MCF 10A (cell line): ENCODE results near the gene DNASE1L1. TPM values are rescaled to one million over a fixed set of nuclear protein-coding genes. Genes with fewer than 3 reads are reported as not detected.
"Not testable (repeated sequence)": the region's sequence is repeated elsewhere in the genome, so short reads cannot be mapped to it uniquely, and the experiment has no call there.

Source experiments
- BruUV-seq: library from RNA; stranded (reverse); fragments of 400-500 nt; replicated peaks from 2 replicates; lab custom pipeline; 2021; lab: Mats Ljungman, UMichigan
- CTCF ChIA-PET: fragments of 300-600 bp; sonication (Branson Sonifier 250); formaldehyde crosslinking; extraction: SDS; loops from one replicate; lab custom pipeline; 2021; ENCODE audit warnings: antibody characterized with exemption, inconsistent platforms; lab: Yijun Ruan, JAX
- POLR2A ChIA-PET: fragments of 300-600, 350-650 bp; sonication (Branson Sonifier 250); formaldehyde crosslinking; extraction: SDS; loops from one replicate; lab custom pipeline; 2020; ENCODE audit warnings: antibody characterized with exemption, inconsistent platforms; lab: Yijun Ruan, JAX
- DNase-seq: peaks from one replicate; pipeline ENCODE4 v3.0.0-alpha.2; 2018; ENCODE audit not compliant: unreplicated experiment
- H3K27ac Mint-ChIP-seq: one replicate; pipeline ENCODE4 v1.8.0; 2022; ENCODE audit warnings: mild to moderate bottlenecking, low read depth, mixed read lengths; ENCODE audit not compliant: unreplicated experiment
- H3K27me3 Mint-ChIP-seq: one replicate; pipeline ENCODE4 v1.8.0; 2022; ENCODE audit warnings: mixed read lengths; ENCODE audit not compliant: insufficient read depth, unreplicated experiment
- H3K36me3 Mint-ChIP-seq: one replicate; pipeline ENCODE4 v1.8.0; 2022; ENCODE audit warnings: mild to moderate bottlenecking, moderate library complexity, mixed read lengths; ENCODE audit not compliant: insufficient read depth, unreplicated experiment
- H3K4me1 Mint-ChIP-seq: one replicate; pipeline ENCODE4 v1.8.0; 2022; ENCODE audit warnings: mixed read lengths; ENCODE audit not compliant: insufficient read depth, unreplicated experiment
- H3K4me3 Mint-ChIP-seq: one replicate; pipeline ENCODE4 v1.8.0; 2022; ENCODE audit warnings: mild to moderate bottlenecking, moderate library complexity, mixed read lengths; ENCODE audit not compliant: unreplicated experiment
- H3K9me3 Mint-ChIP-seq: one replicate; pipeline ENCODE4 v1.8.0; 2022; ENCODE audit warnings: mixed read lengths; ENCODE audit not compliant: unreplicated experiment
- intact Hi-C: fragments of 100-400 bp; cut with micrococcal nuclease; formaldehyde crosslinking; loops from 2 replicates; pipeline ENCODE4 v1.14.1; 2022
- total RNA-seq: library from RNA; stranded (reverse); gene quantifications from 2 replicates; pipeline ENCODE4 v1.2.3, GENCODE V29; 2022
- TF ChIP-seq, protein P1 (sequence below): fragments of 200-600 bp; IDR thresholded peaks from one replicate; pipeline ENCODE4 v1.8.0; 2022; ENCODE audit warnings: antibody characterized with exemption, mild to moderate bottlenecking; ENCODE audit not compliant: unreplicated experiment

DNASE1L1 gene
- total RNA-seq, 1 experiment from 2014 or later: 20.5 TPM

DNA sequence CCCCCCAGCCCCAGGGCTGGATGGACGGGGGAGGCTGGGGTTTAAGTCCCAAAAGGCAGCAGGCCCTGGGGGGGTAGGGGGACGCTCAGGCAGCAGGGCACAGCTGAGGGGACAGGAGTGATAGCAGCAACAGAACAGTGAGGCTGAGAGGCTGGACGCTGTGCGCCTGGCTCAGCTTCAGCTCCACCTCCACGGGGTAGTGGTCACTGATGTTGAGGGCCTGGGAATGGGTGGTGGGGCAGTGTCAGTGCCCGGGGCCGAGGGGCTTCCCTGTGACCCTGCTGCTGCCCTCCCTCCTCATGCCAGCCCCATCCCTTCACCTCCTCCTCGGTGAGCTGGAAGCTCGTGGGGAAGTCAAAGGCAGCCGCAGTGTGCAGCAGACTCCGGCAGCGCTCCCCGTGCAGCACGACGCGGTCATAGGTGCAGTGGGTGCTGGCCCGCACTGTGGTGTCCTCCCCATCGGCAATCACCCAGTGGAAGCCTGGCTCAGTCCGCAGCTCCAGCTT, 6.4 kb downstream of the DNASE1L1 start:
- ChIA-PET POLR2A (interaction anchor here (0.7 to 1.3 kb wide), 4 partner anchors 9 to 88 kb away, joined by 3 read pairs; partner anchors contain the start of genes SLC10A3 and TAFAZZIN), CTCF (interaction anchor here (0.6 to 1.5 kb wide), 3 partner anchors 29 to 388 kb away, joined by 3 to 4 read pairs (median 4); no protein-coding TSS in a partner anchor)
- BruUV-seq: no TSS peak
- TF ChIP-seq, protein P1, sequence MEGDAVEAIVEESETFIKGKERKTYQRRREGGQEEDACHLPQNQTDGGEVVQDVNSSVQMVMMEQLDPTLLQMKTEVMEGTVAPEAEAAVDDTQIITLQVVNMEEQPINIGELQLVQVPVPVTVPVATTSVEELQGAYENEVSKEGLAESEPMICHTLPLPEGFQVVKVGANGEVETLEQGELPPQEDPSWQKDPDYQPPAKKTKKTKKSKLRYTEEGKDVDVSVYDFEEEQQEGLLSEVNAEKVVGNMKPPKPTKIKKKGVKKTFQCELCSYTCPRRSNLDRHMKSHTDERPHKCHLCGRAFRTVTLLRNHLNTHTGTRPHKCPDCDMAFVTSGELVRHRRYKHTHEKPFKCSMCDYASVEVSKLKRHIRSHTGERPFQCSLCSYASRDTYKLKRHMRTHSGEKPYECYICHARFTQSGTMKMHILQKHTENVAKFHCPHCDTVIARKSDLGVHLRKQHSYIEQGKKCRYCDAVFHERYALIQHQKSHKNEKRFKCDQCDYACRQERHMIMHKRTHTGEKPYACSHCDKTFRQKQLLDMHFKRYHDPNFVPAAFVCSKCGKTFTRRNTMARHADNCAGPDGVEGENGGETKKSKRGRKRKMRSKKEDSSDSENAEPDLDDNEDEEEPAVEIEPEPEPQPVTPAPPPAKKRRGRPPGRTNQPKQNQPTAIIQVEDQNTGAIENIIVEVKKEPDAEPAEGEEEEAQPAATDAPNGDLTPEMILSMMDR: no peak
- intact Hi-C loops: no loop called here
- no peak for DNase-seq
- H3K36me3 Mint-ChIP-seq: peaks cover 51% of the 10 kb centered on the region
- H3K27ac Mint-ChIP-seq: no peak overlapping the region
- H3K4me1 Mint-ChIP-seq: peaks cover 5% of the 10 kb centered on the region
- no peaks in the 10 kb centered on the region for H3K27me3 Mint-ChIP-seq
- H3K9me3 Mint-ChIP-seq: no peaks in the 10 kb centered on the region
- H3K4me3 Mint-ChIP-seq: no peak overlapping the region

DNA sequence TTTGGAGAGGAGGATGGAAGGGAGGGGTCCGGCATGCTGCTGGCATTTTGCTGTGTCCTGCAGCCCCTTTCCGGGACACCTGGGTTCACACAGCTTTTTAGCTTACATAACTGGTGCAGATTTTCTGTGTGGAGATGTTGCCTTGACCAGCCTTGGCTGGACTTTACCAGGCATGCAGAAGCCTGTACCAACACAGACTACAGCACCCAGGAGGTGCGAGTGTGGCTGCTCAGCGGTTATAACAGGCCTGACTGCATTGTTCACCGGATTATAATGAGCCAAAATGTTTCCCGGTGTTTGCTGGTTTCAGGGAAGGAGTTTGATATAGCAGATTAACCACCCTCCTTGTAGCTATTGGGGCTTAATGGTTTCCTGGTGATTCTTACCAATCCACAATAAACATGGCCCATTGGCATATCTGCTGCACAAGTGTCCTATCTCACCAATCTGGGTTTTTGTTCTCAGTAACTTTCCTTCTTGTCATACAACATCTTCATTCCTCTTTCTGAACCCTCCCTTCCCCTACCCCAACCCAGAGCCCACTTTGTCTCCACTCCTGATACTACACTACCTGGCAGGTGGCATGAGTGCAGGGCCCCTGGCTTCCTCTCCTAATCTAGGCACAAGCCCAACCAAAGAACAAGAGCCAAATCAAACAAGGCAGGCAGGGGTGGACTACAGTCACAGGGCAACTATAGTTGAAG, 7.0 kb downstream of the DNASE1L1 start:
- H3K9me3 Mint-ChIP-seq: no peaks in the 10 kb centered on the region
- no peak overlapping the region for H3K4me3 Mint-ChIP-seq
- no peaks in the 10 kb centered on the region for H3K27me3 Mint-ChIP-seq
- no peak overlapping the region for H3K27ac Mint-ChIP-seq
- DNase-seq: no peak
- BruUV-seq: TSS peak; percentile 17
- ChIA-PET POLR2A (interaction anchor here (0.6 to 1.3 kb wide), 4 partner anchors 10 to 88 kb away, joined by 3 read pairs; partner anchors contain the start of genes SLC10A3 and TAFAZZIN), CTCF (interaction anchor here (1.5 to 1.9 kb wide), 2 partner anchors 29 to 132 kb away, joined by 4 read pairs; no protein-coding TSS in a partner anchor)
- intact Hi-C loops: no loop called here
- H3K4me1 Mint-ChIP-seq: peaks cover 5% of the 10 kb centered on the region
- peaks cover 51% of the 10 kb centered on the region for H3K36me3 Mint-ChIP-seq
- TF ChIP-seq, protein P1: no peak

DNA sequence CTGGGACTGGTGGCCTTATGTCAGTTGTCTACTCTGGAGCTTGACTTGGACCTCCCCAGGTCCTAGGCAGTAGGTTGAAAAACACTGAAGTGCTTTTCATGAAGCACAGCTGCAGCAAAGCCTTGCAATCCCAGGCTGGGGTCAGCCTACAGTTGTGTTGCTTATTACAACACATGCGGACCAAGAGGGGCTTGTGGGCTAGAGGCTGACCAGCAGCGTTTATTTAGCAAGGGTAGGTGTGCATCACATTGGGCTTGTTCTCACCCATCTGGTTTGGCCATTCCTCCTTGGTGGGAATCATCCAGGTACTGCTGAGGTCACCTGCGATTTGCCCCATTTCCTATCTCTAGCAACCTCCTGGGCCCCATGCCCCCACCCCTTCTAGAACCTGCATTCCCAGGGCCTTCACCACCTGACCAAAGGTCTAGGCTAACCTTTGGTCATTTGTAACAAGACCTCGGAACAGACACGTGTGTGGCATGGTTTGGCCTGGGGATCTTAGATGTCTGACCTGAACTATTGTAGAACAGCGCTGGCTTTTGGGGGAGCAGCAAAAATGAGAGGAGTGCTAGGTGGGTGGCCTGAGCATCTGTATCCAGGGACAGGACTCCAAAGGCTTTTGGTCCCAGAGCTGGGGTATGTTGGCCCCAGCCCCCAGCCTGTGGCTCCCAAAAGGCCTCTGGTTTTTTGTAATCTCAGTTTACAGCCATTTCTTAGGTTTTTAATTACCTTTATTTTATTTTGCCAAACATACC, 7.8 kb downstream of the DNASE1L1 start:
- TF ChIP-seq, protein P1: no peak
- no TSS peak for BruUV-seq
- Mint-ChIP-seq H3K9me3 (no peaks in the 10 kb centered on the region), H3K27ac (no peak overlapping the region), H3K4me1 (peaks cover 5% of the 10 kb centered on the region), H3K27me3 (no peaks in the 10 kb centered on the region), H3K36me3 (peaks cover 51% of the 10 kb centered on the region), H3K4me3 (peak overlapping the region; percentile 92)
- intact Hi-C loops: no loop called here
- no peak for DNase-seq
- CTCF ChIA-PET: interaction anchor here (1.9 kb wide), 1 partner anchor 132 kb away, joined by 4 read pairs; no protein-coding TSS in a partner anchor
- POLR2A ChIA-PET: interaction anchor here (0.6 to 4.6 kb wide), 5 partner anchors 9 to 28 kb away, joined by 3 to 57 read pairs (median 3); partner anchors contain the start of genes FLNA and TAFAZZIN

DNA sequence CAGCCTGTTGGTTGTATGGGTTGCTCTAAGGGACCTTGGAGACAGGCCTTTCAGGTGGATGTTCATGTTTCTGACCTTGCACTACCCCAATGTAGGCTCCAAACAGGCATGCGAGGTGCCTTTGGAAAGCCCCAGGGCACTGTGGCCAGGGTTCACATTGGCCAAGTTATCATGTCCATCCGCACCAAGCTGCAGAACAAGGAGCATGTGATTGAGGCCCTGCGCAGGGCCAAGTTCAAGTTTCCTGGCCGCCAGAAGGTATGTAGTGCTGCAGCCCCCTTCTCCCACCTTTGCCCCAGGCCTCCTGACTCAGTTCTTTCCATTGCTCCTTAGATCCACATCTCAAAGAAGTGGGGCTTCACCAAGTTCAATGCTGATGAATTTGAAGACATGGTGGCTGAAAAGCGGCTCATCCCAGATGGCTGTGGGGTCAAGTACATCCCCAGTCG, 8.7 kb downstream of the DNASE1L1 start:
- H3K4me1 Mint-ChIP-seq, DNase-seq, H3K27me3 Mint-ChIP-seq, H3K27ac Mint-ChIP-seq, BruUV-seq, intact Hi-C loops, H3K9me3 Mint-ChIP-seq: not testable (repeated sequence)
- ChIA-PET POLR2A (interaction anchor here (0.9 to 4.7 kb wide), 5 partner anchors 10 to 141 kb away, joined by 5 to 100 read pairs (median 6); partner anchors contain the start of genes DNASE1L1, FLNA and TAFAZZIN), CTCF (interaction anchor here (0.7 to 1.9 kb wide), 5 partner anchors 10 to 133 kb away, joined by 3 to 7 read pairs (median 4); partner anchors contain the start of gene FAM50A)
- Mint-ChIP-seq H3K4me3 (peak overlapping the region; percentile 92), H3K36me3 (peaks cover 51% of the 10 kb centered on the region)
